MCF 10A (cell line): ENCODE results near the gene POLE. TPM values are rescaled to one million over a fixed set of nuclear protein-coding genes. Genes with fewer than 3 reads are reported as not detected.

Experiments
- BruUV-seq: library from RNA; stranded (reverse); fragments of 400-500 nt; replicated peaks from 2 replicates; lab custom pipeline; 2021; lab: Mats Ljungman, UMichigan
- CTCF ChIA-PET: fragments of 300-600 bp; sonication (Branson Sonifier 250); formaldehyde crosslinking; extraction: SDS; loops from one replicate; lab custom pipeline; 2021; ENCODE audit warnings: antibody characterized with exemption, inconsistent platforms; lab: Yijun Ruan, JAX
- POLR2A ChIA-PET: fragments of 300-600, 350-650 bp; sonication (Branson Sonifier 250); formaldehyde crosslinking; extraction: SDS; loops from one replicate; lab custom pipeline; 2020; ENCODE audit warnings: antibody characterized with exemption, inconsistent platforms; lab: Yijun Ruan, JAX
- DNase-seq: peaks from one replicate; pipeline ENCODE4 v3.0.0-alpha.2; 2018; ENCODE audit not compliant: unreplicated experiment
- H3K27ac Mint-ChIP-seq: one replicate; pipeline ENCODE4 v1.8.0; 2022; ENCODE audit warnings: mild to moderate bottlenecking, low read depth, mixed read lengths; ENCODE audit not compliant: unreplicated experiment
- H3K27me3 Mint-ChIP-seq: one replicate; pipeline ENCODE4 v1.8.0; 2022; ENCODE audit warnings: mixed read lengths; ENCODE audit not compliant: insufficient read depth, unreplicated experiment
- H3K36me3 Mint-ChIP-seq: one replicate; pipeline ENCODE4 v1.8.0; 2022; ENCODE audit warnings: mild to moderate bottlenecking, moderate library complexity, mixed read lengths; ENCODE audit not compliant: insufficient read depth, unreplicated experiment
- H3K4me1 Mint-ChIP-seq: one replicate; pipeline ENCODE4 v1.8.0; 2022; ENCODE audit warnings: mixed read lengths; ENCODE audit not compliant: insufficient read depth, unreplicated experiment
- H3K4me3 Mint-ChIP-seq: one replicate; pipeline ENCODE4 v1.8.0; 2022; ENCODE audit warnings: mild to moderate bottlenecking, moderate library complexity, mixed read lengths; ENCODE audit not compliant: unreplicated experiment
- H3K9me3 Mint-ChIP-seq: one replicate; pipeline ENCODE4 v1.8.0; 2022; ENCODE audit warnings: mixed read lengths; ENCODE audit not compliant: unreplicated experiment
- CTCF ChIP-seq: fragments of 200-600 bp; IDR thresholded peaks from one replicate; pipeline ENCODE4 v1.8.0; 2022; ENCODE audit warnings: antibody characterized with exemption, mild to moderate bottlenecking; ENCODE audit not compliant: unreplicated experiment
- intact Hi-C: fragments of 100-400 bp; cut with micrococcal nuclease; formaldehyde crosslinking; loops from 2 replicates; pipeline ENCODE4 v1.14.1; 2022
- total RNA-seq: library from RNA; stranded (reverse); gene quantifications from 2 replicates; pipeline ENCODE4 v1.2.3, GENCODE V29; 2022

Gene POLE
- total RNA-seq, 1 experiment from 2014 or later, result 36.3 TPM

GRCh38 chr12:132724506-132725241, 37.5 kb upstream of the POLE start:
- no peaks in the 10 kb centered on the region for H3K9me3 Mint-ChIP-seq
- no peaks in the 10 kb centered on the region for H3K27me3 Mint-ChIP-seq
- ChIA-PET POLR2A (interaction anchor here (1.1 kb wide), 1 partner anchor 17 kb away, joined by 4 read pairs; no protein-coding TSS in a partner anchor), CTCF (no interaction called here)
- H3K4me1 Mint-ChIP-seq, result no peaks in the 10 kb centered on the region
- intact Hi-C loops, result no loop called here
- no peak for TF ChIP-seq CTCF
- no peak overlapping the region for H3K27ac Mint-ChIP-seq
- peaks cover 97% of the 10 kb centered on the region for H3K36me3 Mint-ChIP-seq
- BruUV-seq, result no TSS peak
- no peak overlapping the region for H3K4me3 Mint-ChIP-seq
- no peak for DNase-seq

DNA sequence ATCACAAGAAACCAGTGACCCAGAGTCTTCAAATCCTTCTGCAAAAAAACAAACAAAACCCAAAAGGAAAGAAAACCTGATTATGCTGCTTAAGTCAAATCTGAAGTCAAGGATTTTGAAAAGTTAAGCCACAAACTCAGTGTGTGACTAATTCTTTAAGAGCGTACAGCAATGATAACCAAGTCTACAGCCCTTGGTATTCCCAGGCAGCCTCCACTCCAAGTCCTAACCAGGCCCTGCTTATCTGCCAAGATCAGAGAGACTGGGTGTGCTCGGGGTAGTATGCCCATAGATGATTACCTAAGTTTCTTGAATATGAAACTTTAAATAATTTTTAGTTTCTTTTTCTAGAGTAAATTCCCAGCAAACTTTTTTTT, 36.6 kb upstream of the POLE start:
- H3K4me3 Mint-ChIP-seq, result no peak overlapping the region
- no TSS peak for BruUV-seq
- H3K27ac Mint-ChIP-seq, result no peak overlapping the region
- H3K4me1 Mint-ChIP-seq, result no peaks in the 10 kb centered on the region
- no peak for TF ChIP-seq CTCF
- no peaks in the 10 kb centered on the region for H3K9me3 Mint-ChIP-seq
- DNase-seq, result no peak
- POLR2A ChIA-PET, result interaction anchor here (1.1 kb wide), 1 partner anchor 18 kb away, joined by 4 read pairs; no protein-coding TSS in a partner anchor
- no peaks in the 10 kb centered on the region for H3K27me3 Mint-ChIP-seq
- H3K36me3 Mint-ChIP-seq, result peaks cover 98% of the 10 kb centered on the region
- intact Hi-C loops, result no loop called here
- CTCF ChIA-PET, result no interaction called here

GRCh38 chr12:132723015-132723763, 36.0 kb upstream of the POLE start:
- no peaks in the 10 kb centered on the region for H3K9me3 Mint-ChIP-seq
- POLR2A ChIA-PET, result interaction anchor here (0.6 to 1.1 kb wide), 2 partner anchors 19 to 372 kb away, joined by 3 to 4 read pairs; no protein-coding TSS in a partner anchor
- peaks cover 98% of the 10 kb centered on the region for H3K36me3 Mint-ChIP-seq
- no peak overlapping the region for H3K4me3 Mint-ChIP-seq
- CTCF ChIA-PET, result no interaction called here
- no peak overlapping the region for H3K27ac Mint-ChIP-seq
- DNase-seq, result no peak
- intact Hi-C loops, result no loop called here
- TF ChIP-seq CTCF, result no peak
- no TSS peak for BruUV-seq
- no peaks in the 10 kb centered on the region for H3K27me3 Mint-ChIP-seq
- H3K4me1 Mint-ChIP-seq, result no peaks in the 10 kb centered on the region

GRCh38 chr12:132720606-132721345, 33.6 kb upstream of the POLE start:
- no peak overlapping the region for H3K4me3 Mint-ChIP-seq
- H3K27me3 Mint-ChIP-seq, result no peaks in the 10 kb centered on the region
- DNase-seq, result no peak
- H3K27ac Mint-ChIP-seq, result no peak overlapping the region
- TF ChIP-seq CTCF, result no peak
- POLR2A ChIA-PET, result no interaction called here
- no peaks in the 10 kb centered on the region for H3K9me3 Mint-ChIP-seq
- CTCF ChIA-PET, result no interaction called here
- peaks cover 94% of the 10 kb centered on the region for H3K36me3 Mint-ChIP-seq
- H3K4me1 Mint-ChIP-seq, result no peaks in the 10 kb centered on the region
- intact Hi-C loops, result no loop called here
- TSS peak; percentile 55 for BruUV-seq
